ENCODE results near the gene NLRP3.

The NLRP3 gene

GRCh38 chr1:247387565-247387964, 28.4 kb upstream of the NLRP3 start:
- TF ChIP-seq CEBPB (IDR thresholded peaks at IDR 0.05) (no peak), TAF1 (IDR thresholded peaks at IDR 0.05; ENCODE audit: low read depth) (no peak), FOXM1 (IDR thresholded peaks at IDR 0.05; ENCODE audit: borderline replicate concordance, low read depth) (no peak), ZBTB7A (IDR thresholded peaks at IDR 0.05; ENCODE audit: low read depth) (no peak), MAX (IDR thresholded peaks at IDR 0.05) (no peak), RAD21 (IDR thresholded peaks at IDR 0.05; ENCODE audit: low read depth) (no peak), TCF12 (IDR thresholded peaks at IDR 0.05; ENCODE audit: low read depth) (no peak), EP300 (IDR thresholded peaks at IDR 0.05; ENCODE audit: borderline replicate concordance) (no peak), YY1 (IDR thresholded peaks at IDR 0.05; ENCODE audit: low read depth) (no peak), NFIC (IDR thresholded peaks at IDR 0.05) (no peak), EGR1 (IDR thresholded peaks at IDR 0.05) (no peak), REST (IDR thresholded peaks at IDR 0.05; ENCODE audit: low read depth) (no peak), TEAD4 (IDR thresholded peaks at IDR 0.05) (no peak), CREB1 (IDR thresholded peaks at IDR 0.05; ENCODE audit: low read depth) (no peak), USF1 (IDR thresholded peaks at IDR 0.05) (no peak)

GRCh38 chr1:247390116-247390791, 25.7 kb upstream of the NLRP3 start:
- TF ChIP-seq TCF12 (IDR thresholded peaks at IDR 0.05; ENCODE audit: low read depth) (no peak), RAD21 (IDR thresholded peaks at IDR 0.05; ENCODE audit: low read depth) (peak; percentile 79)

- TF ChIP-seq USF1 (IDR thresholded peaks at IDR 0.05) = no peak
- no peak for TF ChIP-seq YY1 (IDR thresholded peaks at IDR 0.05; ENCODE audit: low read depth)
- no peak for TF ChIP-seq CEBPB (IDR thresholded peaks at IDR 0.05)
- TF ChIP-seq CREB1 (IDR thresholded peaks at IDR 0.05; ENCODE audit: low read depth) = no peak
- TF ChIP-seq TAF1 (IDR thresholded peaks at IDR 0.05; ENCODE audit: low read depth) = no peak
- no peak for TF ChIP-seq NFIC (IDR thresholded peaks at IDR 0.05)
- TF ChIP-seq TEAD4 (IDR thresholded peaks at IDR 0.05) = no peak
- no peak for TF ChIP-seq EGR1 (IDR thresholded peaks at IDR 0.05)
- TF ChIP-seq RAD21 (IDR thresholded peaks at IDR 0.05; ENCODE audit: low read depth) = no peak
- TF ChIP-seq TCF12 (IDR thresholded peaks at IDR 0.05; ENCODE audit: low read depth) = no peak
- TF ChIP-seq REST (IDR thresholded peaks at IDR 0.05; ENCODE audit: low read depth) = no peak
- TF ChIP-seq ZBTB7A (IDR thresholded peaks at IDR 0.05; ENCODE audit: low read depth) = no peak
- TF ChIP-seq EP300 (IDR thresholded peaks at IDR 0.05; ENCODE audit: borderline replicate concordance) = no peak
- no peak for TF ChIP-seq FOXM1 (IDR thresholded peaks at IDR 0.05; ENCODE audit: borderline replicate concordance, low read depth)
- TF ChIP-seq MAX (IDR thresholded peaks at IDR 0.05) = no peak
These were observed 25.0 kb upstream of the NLRP3 start for GRCh38 chr1:247390996-247391395.

GRCh38 chr1:247392088-247392487, 23.9 kb upstream of the NLRP3 start:
- TF ChIP-seq TCF12 (IDR thresholded peaks at IDR 0.05; ENCODE audit: low read depth) (no peak), REST (IDR thresholded peaks at IDR 0.05; ENCODE audit: low read depth) (no peak), YY1 (IDR thresholded peaks at IDR 0.05; ENCODE audit: low read depth) (no peak), RAD21 (IDR thresholded peaks at IDR 0.05; ENCODE audit: low read depth) (no peak), EGR1 (IDR thresholded peaks at IDR 0.05) (no peak), EP300 (IDR thresholded peaks at IDR 0.05; ENCODE audit: borderline replicate concordance) (no peak), CREB1 (IDR thresholded peaks at IDR 0.05; ENCODE audit: low read depth) (no peak), CEBPB (IDR thresholded peaks at IDR 0.05) (no peak), USF1 (IDR thresholded peaks at IDR 0.05) (no peak), FOXM1 (IDR thresholded peaks at IDR 0.05; ENCODE audit: borderline replicate concordance, low read depth) (no peak), TAF1 (IDR thresholded peaks at IDR 0.05; ENCODE audit: low read depth) (no peak), NFIC (IDR thresholded peaks at IDR 0.05) (no peak)

All from Ishikawa (cell line).